H9 (cell line): ENCODE results near the gene ZBP1. TPM values are rescaled to one million over a fixed set of nuclear protein-coding genes. Genes with fewer than 3 reads are reported as not detected.

Experiments used
- DNase-seq: peaks from one replicate; pipeline ENCODE4 v3.0.0-alpha.2; 2017
- H2AFZ ChIP-seq: one replicate; pipeline ENCODE4 v1.6.1; 2013; ENCODE audit warnings: mild to moderate bottlenecking, low read length, control low read depth, moderate library complexity
- H2AK5ac ChIP-seq: 2 replicates; pipeline ENCODE4 v1.6.1; 2013; ENCODE audit warnings: low read length, control low read depth, mixed read lengths; ENCODE audit not compliant: insufficient read length
- H2BK120ac ChIP-seq: one replicate; pipeline ENCODE4 v1.6.1; 2013; ENCODE audit warnings: low read depth, mild to moderate bottlenecking, low read length, control low read depth, inconsistent platforms; ENCODE audit not compliant: poor library complexity, severe bottlenecking
- H2BK12ac ChIP-seq: 2 replicates; pipeline ENCODE4 v1.6.1; 2013; ENCODE audit warnings: low read length, control low read depth, mixed read lengths, low read depth; ENCODE audit not compliant: insufficient read length
- H2BK15ac ChIP-seq: 2 replicates; pipeline ENCODE4 v1.6.1; 2013; ENCODE audit warnings: low read depth, low read length, control low read depth
- H2BK20ac ChIP-seq: one replicate; pipeline ENCODE4 v1.6.1; 2013; ENCODE audit warnings: low read depth, mild to moderate bottlenecking, low read length, control low read depth, inconsistent platforms; ENCODE audit not compliant: poor library complexity, severe bottlenecking
- H2BK5ac ChIP-seq: 2 replicates; pipeline ENCODE4 v1.6.1; 2013; ENCODE audit warnings: low read length, control low read depth, mixed read lengths; ENCODE audit not compliant: insufficient read length
- H3K14ac ChIP-seq: 2 replicates; pipeline ENCODE4 v1.6.1; 2013; ENCODE audit warnings: low read length, control low read depth; ENCODE audit not compliant: insufficient read depth
- H3K18ac ChIP-seq: 2 replicates; pipeline ENCODE4 v1.6.1; 2013; ENCODE audit warnings: low read depth, mild to moderate bottlenecking, mixed read lengths, low read length, control low read depth; ENCODE audit not compliant: insufficient read length
- H3K23ac ChIP-seq: 2 replicates; pipeline ENCODE4 v1.6.1; 2013; ENCODE audit warnings: low read length, control low read depth, mixed read lengths, low read depth; ENCODE audit not compliant: insufficient read length
- H3K23me2 ChIP-seq: 2 replicates; pipeline ENCODE4 v1.6.1; 2013; ENCODE audit warnings: low read depth, mild to moderate bottlenecking, mixed read lengths, low read length, control low read depth; ENCODE audit not compliant: insufficient read length, poor library complexity, severe bottlenecking
- H3K27ac ChIP-seq: 2 replicates; pipeline ENCODE4 v1.5.1; 2013; ENCODE audit warnings: low read length, control low read depth, mixed read lengths, low read depth; ENCODE audit not compliant: insufficient read length
- H3K27me3 ChIP-seq: 2 replicates; pipeline ENCODE4 v1.6.1; 2013; ENCODE audit warnings: low read length, control low read depth, inconsistent platforms; ENCODE audit not compliant: insufficient read depth
- H3K4ac ChIP-seq: 2 replicates; pipeline ENCODE4 v1.6.1; 2013; ENCODE audit warnings: low read depth, mild to moderate bottlenecking, control low read depth, inconsistent platforms, low read length, moderate library complexity
- H3K4me1 ChIP-seq: 2 replicates; pipeline ENCODE4 v1.6.1; 2013; ENCODE audit warnings: low read length, control low read depth, inconsistent platforms; ENCODE audit not compliant: insufficient read depth
- H3K4me2 ChIP-seq: 2 replicates; pipeline ENCODE4 v1.6.1; 2013; ENCODE audit warnings: low read length, control low read depth, mixed read lengths; ENCODE audit not compliant: insufficient read length, insufficient read depth
- H3K56ac ChIP-seq: 2 replicates; pipeline ENCODE4 v1.6.1; 2013; ENCODE audit warnings: low read depth, mild to moderate bottlenecking, mixed read lengths, low read length, control low read depth; ENCODE audit not compliant: insufficient read length
- H3K79me1 ChIP-seq: 2 replicates; pipeline ENCODE4 v1.6.1; 2013; ENCODE audit warnings: low read depth, mild to moderate bottlenecking, moderate library complexity, low read length, control low read depth, inconsistent platforms; ENCODE audit not compliant: insufficient read depth, poor library complexity, severe bottlenecking
- H3K79me2 ChIP-seq: 2 replicates; pipeline ENCODE4 v1.6.1; 2013; ENCODE audit warnings: low read length, control low read depth, inconsistent platforms; ENCODE audit not compliant: insufficient read depth
- H3K9ac ChIP-seq: 2 replicates; pipeline ENCODE4 v1.6.1; 2013; ENCODE audit warnings: low read length, control low read depth, mixed read lengths; ENCODE audit not compliant: insufficient read length; ENCODE audit errors: extremely low read depth
- H3K9me3 ChIP-seq: one replicate; pipeline ENCODE4 v1.6.1; 2013; ENCODE audit warnings: low read depth, low read length, inconsistent platforms; ENCODE audit not compliant: control insufficient read depth
- H3T11ph ChIP-seq: one replicate; pipeline ENCODE4 v1.6.1; 2013; ENCODE audit warnings: mild to moderate bottlenecking, low read length, control low read depth, inconsistent platforms
- H4K20me1 ChIP-seq: one replicate; pipeline ENCODE4 v1.6.1; 2013; ENCODE audit not compliant: control insufficient read depth, insufficient read length, insufficient read depth
- H4K5ac ChIP-seq: 2 replicates; pipeline ENCODE4 v1.6.1; 2013; ENCODE audit warnings: low read depth, mild to moderate bottlenecking, mixed read lengths, low read length, control low read depth; ENCODE audit not compliant: insufficient read length
- H4K8ac ChIP-seq: replicated peaks from 2 replicates; pipeline ENCODE4 v1.6.1; 2013; ENCODE audit warnings: low read length, control low read depth, mixed read lengths, low read depth; ENCODE audit not compliant: insufficient read length
- H4K91ac ChIP-seq: 2 replicates; pipeline ENCODE4 v1.6.1; 2013; ENCODE audit warnings: low read depth, mild to moderate bottlenecking, moderate library complexity, mixed read lengths, low read length, control low read depth; ENCODE audit not compliant: insufficient read length
- H3K27ac Mint-ChIP-seq, 3 experiments: 2 replicates in 2 of 3; 3 replicates in 1 of 3; pipeline ENCODE4 v1.8.0; 2020 to 2021; ENCODE audit warnings: mixed read lengths in 3 of 3, mild to moderate bottlenecking in 1 of 3, moderate library complexity in 1 of 3
- H3K27me3 Mint-ChIP-seq: 2 replicates; pipeline ENCODE4 v1.8.0; 2021; ENCODE audit warnings: low read depth, mild to moderate bottlenecking, moderate library complexity, mixed read lengths
- H3K36me3 Mint-ChIP-seq, 3 experiments: 2 replicates in 2 of 3; 3 replicates in 1 of 3; pipeline ENCODE4 v1.8.0; 2020 to 2021; ENCODE audit warnings: low read depth in 3 of 3, mixed read lengths in 3 of 3; ENCODE audit not compliant: insufficient read depth in 1 of 3
- H3K4me1 Mint-ChIP-seq, 2 experiments: 2 replicates each; pipeline ENCODE4 v1.8.0; 2020; ENCODE audit warnings: mixed read lengths in 2 of 2
- H3K4me3 Mint-ChIP-seq, 2 experiments: 2 replicates in 1 of 2; 3 replicates in 1 of 2; pipeline ENCODE4 v1.8.0; 2020 to 2021; ENCODE audit warnings: mild to moderate bottlenecking in 2 of 2, mixed read lengths in 2 of 2, moderate library complexity in 1 of 2
- H3K9me3 Mint-ChIP-seq, 2 experiments: 2 replicates in 1 of 2; 3 replicates in 1 of 2; pipeline ENCODE4 v1.8.0; 2020; ENCODE audit warnings: mild to moderate bottlenecking in 2 of 2, mixed read lengths in 2 of 2, moderate library complexity in 1 of 2
- CTCF ChIP-seq: fragments of 200-600 bp; sonication (generic); conservative IDR thresholded peaks from 3 replicates; pipeline ENCODE4 v1.8.0; 2021; ENCODE audit warnings: antibody characterized with exemption, mild to moderate bottlenecking
- WGBS: extraction: QIAGEN DNeasy Blood & Tissue Kit; methylation state at CpG from one replicate; pipeline ENCODE4 v1.1.7; 2013; ENCODE audit warnings: missing lambda C conversion rate, low lambda C conversion rate, mixed read lengths; ENCODE audit not compliant: insufficient read length; ENCODE audit errors: extremely low coverage; 5-methylcytosine and 5-hydroxymethylcytosine counted together
- total RNA-seq: library from RNA; stranded (reverse); gene quantifications from 2 replicates; pipeline ENCODE4 v1.2.1, GENCODE V29; 2021

ZBP1 gene
- total RNA-seq, 1 experiment from 2014 or later = not detected

- no peak overlapping the region for H3K14ac ChIP-seq
- H4K20me1 ChIP-seq = no peaks in the 10 kb centered on the region
- H4K5ac ChIP-seq = no peak overlapping the region
- H3K36me3 Mint-ChIP-seq = no peaks in the 10 kb centered on the region
- no peak overlapping the region for H3K27ac ChIP-seq
- H3K9ac ChIP-seq = no peak overlapping the region
- H3K79me2 ChIP-seq = no peaks in the 10 kb centered on the region
- H3K9me3 Mint-ChIP-seq = no peaks in the 10 kb centered on the region
- H3K18ac ChIP-seq = no peak overlapping the region
- no peak overlapping the region for H3K56ac ChIP-seq
- no peak overlapping the region for H2AK5ac ChIP-seq
- peaks cover 9% of the 10 kb centered on the region for H3K27me3 Mint-ChIP-seq
- no peak overlapping the region for H2BK12ac ChIP-seq
- no peak overlapping the region for H3K4ac ChIP-seq
- H3T11ph ChIP-seq = no peak overlapping the region
- H3K23ac ChIP-seq = no peak overlapping the region
- no peak overlapping the region for H3K4me3 Mint-ChIP-seq
- no peak overlapping the region for H3K27ac Mint-ChIP-seq
- H3K27me3 ChIP-seq = no peaks in the 10 kb centered on the region
- H3K4me1 ChIP-seq = no peaks in the 10 kb centered on the region
- H3K79me1 ChIP-seq = no peaks in the 10 kb centered on the region
- peaks cover under 1 to 3% of the 10 kb centered on the region in 2 experiments for H3K4me1 Mint-ChIP-seq
- TF ChIP-seq CTCF = no peak
- no peak overlapping the region for H2BK5ac ChIP-seq
- WGBS = no CpG with 5 or more reads among the region's 16 CpGs
- no peak overlapping the region for H4K8ac ChIP-seq
- H2BK20ac ChIP-seq = no peak overlapping the region
- no peak overlapping the region for H2BK120ac ChIP-seq
- DNase-seq = no peak
- H2BK15ac ChIP-seq = no peak overlapping the region
- no peak overlapping the region for H2AFZ ChIP-seq
- H4K91ac ChIP-seq = no peak overlapping the region
- H3K4me2 ChIP-seq = no peak overlapping the region
- H3K9me3 ChIP-seq = no peaks in the 10 kb centered on the region
- no peaks in the 10 kb centered on the region for H3K23me2 ChIP-seq
These were observed 5.5 kb downstream of the ZBP1 start for GRCh38 chr20:57614490-57615444.
